GM19099 (cell line): Measurements from ENCODE around the gene ERFE.

Experiments used
- POLR2A ChIP-seq: IDR thresholded peaks from 3 replicates; pipeline ENCODE4 v1.6.1; 2011; ENCODE audit warnings: low read depth; ENCODE audit not compliant: insufficient read length; ENCODE audit errors: extremely low read depth

Gene ERFE

DNA sequence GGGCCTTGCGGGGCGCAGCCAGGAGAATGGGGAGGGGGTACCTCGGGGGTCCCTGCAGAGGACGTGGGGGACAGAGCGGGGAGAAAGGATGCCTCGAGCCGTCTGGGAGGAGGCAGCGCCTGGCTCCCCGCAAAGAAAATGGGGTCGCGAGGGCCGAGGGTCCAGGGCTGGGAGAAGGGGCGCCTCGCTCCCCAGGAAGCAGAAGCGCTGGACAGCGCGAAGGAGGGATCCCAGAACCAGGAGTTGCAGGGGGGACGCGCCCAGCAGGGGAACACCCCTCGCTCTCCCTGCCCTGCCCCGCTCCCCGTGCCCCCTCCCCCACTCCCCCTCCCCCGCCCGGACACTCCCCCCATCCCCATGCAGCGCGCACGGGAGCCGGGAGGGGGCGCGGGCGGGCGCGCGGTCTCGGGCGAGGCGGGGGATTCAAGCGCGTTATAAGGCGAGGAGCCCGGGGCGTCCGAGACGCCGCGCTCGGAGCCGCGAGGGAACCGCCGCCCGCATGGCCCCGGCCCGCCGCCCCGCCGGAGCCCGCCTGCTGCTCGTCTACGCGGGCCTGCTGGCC is at the start of gene ERFE:
TSS of gene ERFE (plus strand) at position 462 of the 562 bp plus-strand sequence. CDS start at position 500, 38 bp downstream.
- TF ChIP-seq POLR2A = no peak

- TF ChIP-seq POLR2A = no peak
These were observed 45.2 kb upstream of the ERFE start for GRCh38 chr2:238113611-238114010.

GRCh38 chr2:238114331-238114841 is 44.4 kb upstream of the ERFE start:
- no peak for TF ChIP-seq POLR2A

DNA sequence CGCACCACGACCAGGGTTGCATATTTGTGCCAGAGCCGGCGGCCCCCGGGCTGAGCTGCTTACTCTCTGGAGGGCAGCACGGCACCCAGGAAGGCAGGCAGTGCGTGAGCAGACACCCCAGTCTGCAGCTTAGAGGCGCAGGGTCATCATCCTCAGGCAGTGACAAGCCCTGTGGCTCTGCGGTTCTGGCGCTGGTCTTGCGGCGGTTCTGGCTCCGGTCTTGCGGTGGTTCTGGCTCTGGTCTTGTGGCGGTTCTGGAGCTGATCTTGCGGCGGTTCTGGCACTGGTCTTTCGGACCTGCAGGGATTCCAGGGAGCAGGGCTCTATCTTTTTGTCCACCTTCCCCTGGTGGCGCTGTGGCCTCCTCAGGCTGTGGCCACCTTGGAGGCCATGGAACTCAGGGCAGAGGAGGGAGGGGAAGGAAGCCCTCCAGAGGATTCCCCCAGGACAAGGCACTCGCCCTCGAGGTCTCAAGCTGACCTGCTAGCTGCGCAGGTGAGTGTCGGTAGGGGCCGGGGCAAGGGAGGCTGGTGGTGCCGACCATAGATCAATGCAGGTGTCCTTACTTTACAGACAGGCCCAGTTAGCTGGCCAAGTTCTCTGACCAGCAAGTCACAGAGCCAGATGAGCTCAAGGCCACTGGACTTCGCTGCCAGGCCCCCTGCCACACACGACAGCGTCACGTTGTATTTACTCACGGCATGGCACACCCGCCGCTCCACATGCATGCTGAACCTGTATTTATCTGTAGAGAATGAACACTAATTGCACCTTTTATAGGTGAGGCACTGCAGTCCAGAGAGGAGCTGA is 43.7 kb upstream of the ERFE start:
- no peak for TF ChIP-seq POLR2A

- TF ChIP-seq POLR2A = no peak
These were observed 42.2 kb upstream of the ERFE start for GRCh38 chr2:238116298-238117198.

GRCh38 chr2:238117199-238118154 is 41.3 kb upstream of the ERFE start:
- TF ChIP-seq POLR2A = no peak

DNA sequence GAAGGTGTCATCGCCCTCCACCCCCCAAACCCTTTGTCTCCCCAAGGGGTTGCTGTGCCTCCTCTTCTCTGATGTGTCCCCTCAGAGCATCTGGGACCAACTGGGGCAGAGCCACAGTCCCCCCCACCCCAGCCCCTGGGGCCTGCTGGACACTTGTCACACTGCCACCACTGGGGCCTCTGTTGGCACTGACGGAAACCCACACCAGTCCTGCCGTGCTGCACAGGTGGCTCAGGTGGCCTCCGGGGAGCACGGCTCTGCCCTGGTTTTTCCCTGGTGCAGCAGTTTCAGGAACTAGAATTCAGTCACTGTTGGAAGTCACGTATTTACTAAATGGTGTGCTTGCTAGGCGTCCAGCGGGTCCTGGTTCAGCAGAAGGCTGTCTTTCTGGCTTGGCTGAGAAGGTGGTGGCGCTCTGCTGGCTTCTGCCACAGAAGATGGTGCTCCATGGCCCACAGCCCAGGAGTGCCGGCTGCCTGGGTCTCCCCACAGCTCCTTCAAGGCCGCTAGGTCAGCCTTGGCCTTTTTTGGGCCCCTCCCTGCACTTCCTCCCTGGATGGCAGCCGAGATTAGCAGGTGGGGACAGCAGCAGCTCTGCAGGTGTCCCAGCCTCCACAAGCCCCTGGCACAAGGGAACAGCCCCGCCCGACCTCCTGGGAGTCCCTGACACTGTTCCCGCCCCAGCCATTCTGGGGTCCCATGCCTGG is 38.9 kb upstream of the ERFE start:
- no peak for TF ChIP-seq POLR2A

DNA sequence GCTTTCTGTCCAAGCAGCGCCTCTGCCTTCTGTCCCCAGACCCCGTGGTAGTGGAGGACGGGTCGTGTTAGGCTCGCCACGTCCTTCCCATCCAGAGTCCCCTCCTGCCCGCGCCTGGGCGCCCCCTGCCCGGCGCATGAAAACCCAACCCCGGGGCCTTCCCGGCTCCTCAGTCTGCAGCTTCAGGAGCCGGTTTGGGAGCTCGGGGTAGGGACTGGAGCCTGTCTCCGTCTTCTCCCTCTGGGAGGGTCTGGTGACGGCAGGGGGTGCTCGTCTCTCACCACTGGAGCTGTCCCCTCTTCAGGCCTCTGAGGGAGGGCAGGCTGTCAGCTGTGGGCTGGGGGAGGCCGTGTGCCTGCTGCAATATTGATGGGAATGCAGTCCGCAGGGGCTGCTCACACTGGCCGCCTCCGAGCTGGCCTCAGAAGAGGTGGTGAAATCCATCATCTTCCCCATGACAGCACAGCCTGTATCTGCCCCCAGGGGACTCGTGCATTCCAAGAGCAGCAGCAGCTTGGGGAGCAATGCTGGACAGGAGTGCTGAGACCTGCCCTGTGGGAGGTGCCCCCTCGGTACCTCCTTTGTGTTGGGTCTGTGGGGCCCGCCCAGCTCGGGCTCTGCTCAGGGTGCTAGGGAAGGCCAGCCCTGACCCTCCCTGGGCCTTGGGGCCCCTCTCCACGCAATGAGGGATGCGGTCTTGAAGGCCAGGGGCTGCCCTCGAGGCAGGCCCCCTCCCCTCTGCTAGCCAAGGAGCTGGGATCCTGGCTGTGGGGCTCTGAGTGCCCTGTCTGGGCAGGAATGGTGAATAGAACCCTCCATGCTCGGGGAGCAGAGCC is 38.1 kb upstream of the ERFE start:
- TF ChIP-seq POLR2A = no peak

DNA sequence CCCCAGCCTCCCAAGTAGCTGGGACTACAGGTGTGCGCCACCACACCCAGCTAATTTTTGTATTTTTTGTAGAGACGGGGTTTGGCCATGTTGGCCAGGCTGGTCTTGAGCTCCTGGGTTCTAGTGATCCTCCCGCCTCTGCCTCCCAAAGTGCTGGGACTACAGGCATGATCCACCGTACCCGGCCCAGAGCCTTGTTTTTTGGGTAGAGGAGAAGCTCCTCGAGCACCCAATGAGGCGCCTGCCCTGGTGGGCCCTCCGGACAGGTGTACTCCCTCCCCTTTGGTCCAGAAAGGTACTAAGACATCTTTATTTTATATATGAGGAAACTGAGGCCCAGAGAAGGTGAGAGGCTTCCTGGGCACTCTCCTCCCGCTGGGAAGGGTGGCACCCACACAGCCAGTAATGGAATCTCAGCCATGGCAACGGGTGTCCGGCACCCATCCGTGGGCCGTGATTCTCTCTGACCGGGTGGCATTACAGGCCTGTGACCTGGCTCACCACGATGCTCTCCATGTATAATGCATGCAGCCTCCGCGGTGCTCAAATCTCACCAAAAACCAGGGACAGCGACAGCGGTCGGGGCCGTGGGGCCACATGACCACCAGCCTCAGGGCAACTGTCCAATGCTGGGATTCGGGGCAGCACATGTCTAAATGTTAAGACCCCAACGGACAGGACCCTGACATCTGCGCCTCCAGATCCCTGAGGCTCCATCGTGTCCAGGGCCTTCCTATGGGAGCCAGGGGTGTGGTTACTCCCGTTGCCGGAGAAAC is 37.1 kb upstream of the ERFE start:
- TF ChIP-seq POLR2A = no peak

GRCh38 chr2:238122287-238123217 is 36.2 kb upstream of the ERFE start:
- TF ChIP-seq POLR2A = no peak

DNA sequence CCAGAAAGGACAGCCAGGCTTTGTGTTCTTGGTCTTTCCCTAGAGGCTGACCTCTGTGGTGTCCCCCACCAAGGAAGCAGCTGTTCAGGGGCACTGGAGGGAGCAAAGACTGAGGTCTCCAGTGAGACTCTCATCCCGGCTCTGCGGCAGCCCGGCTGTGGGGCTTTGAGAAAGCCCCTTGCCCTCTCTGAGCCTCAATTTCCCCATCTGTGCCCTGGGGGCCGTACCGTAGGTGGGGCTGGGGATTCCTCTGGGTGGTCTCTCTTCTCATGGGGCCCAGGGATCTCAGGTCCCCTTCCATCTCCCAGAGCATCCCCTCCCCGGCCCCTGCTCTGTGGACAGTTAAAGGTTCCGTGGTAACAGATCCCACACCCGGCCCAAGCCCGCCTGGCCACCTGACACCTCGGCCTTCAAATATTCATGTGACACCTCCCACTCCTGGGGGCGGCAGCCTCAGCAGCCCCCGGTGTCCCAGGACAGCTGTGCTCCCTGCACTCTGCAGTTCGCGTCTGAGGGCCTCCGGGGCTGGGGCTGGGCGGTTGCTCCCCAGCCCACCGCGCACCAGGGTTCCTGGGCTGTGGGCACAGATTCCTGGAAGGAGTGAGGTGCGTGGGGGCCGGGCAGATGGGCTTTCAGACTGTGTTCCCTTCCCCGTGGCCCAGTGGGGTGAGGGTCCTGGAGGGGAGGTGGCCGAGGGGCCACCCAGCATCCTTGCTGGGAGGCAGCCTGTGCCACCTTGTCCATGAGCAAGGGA is 35.4 kb upstream of the ERFE start:
- no peak for TF ChIP-seq POLR2A
